NCI-H82 (cell line): ENCODE results near the gene EIF2S2.

Experiments used
- DNase-seq: peaks from one replicate; lab custom pipeline; 2025; lab: John Stamatoyannopoulos, UW

EIF2S2 gene

DNA sequence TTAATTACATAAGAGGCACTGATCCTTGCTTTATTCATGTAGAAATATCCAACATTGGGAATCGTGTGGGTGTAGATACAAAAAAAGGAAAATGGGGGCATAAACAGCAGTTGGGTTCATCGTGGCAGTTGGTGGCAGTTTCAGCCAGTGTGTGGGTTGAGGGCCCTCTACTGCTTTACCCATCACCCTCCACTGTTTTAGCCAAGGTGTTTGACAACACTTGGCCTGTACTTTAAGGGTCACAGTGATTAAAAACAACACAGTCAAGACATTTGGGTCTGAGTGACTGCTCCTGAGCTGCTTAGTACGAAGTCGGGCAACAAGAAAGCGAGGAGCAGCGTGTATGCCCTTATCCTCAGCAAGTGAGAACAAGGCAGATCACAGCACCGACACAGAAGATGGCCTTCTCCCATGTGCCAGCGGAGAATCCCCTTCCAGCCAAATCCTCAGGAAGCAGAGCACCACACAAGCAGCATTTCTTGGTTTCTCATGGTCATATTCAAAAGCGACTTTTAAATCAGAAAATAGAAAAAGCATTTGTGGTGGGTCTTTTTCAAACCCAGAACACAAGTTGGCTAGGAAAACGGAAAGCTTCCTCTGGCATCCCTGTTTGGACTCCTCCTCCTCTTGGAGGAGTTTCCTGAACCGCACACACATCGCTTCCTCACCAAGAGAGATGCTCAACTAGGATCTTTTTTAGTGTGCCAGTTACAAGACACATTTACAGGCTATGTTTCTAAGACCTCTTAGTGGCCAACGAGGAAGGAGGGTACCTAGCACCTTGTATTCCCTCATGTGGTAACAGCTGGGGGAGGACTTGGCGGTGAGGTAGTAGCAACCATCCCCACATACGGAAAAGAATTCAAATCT lies 23.5 kb downstream of the EIF2S2 start:
- no peak for DNase-seq

DNA sequence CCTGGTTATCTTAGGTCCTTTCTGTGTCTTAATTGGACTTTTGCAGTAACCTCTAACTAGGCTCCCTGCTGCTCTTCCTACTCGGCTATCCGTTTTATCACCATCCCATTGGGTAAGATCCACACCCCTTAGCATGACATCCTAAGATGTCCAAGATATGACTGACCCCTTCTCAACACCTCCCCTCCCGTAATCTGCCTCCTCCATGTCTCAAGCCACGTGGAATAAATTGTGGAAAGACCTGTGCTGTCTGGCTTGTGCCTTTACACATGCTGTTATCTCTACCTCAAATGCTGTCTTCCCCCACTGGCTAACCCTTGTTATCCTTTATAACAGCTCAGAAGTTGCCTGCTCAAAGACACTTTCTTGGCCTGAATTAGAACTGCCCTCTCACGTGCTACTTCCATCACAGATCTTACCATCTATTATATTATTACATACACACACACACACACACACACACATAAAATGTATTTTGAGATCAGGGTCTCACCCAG lies 26.5 kb downstream of the EIF2S2 start:
- no peak for DNase-seq

DNA sequence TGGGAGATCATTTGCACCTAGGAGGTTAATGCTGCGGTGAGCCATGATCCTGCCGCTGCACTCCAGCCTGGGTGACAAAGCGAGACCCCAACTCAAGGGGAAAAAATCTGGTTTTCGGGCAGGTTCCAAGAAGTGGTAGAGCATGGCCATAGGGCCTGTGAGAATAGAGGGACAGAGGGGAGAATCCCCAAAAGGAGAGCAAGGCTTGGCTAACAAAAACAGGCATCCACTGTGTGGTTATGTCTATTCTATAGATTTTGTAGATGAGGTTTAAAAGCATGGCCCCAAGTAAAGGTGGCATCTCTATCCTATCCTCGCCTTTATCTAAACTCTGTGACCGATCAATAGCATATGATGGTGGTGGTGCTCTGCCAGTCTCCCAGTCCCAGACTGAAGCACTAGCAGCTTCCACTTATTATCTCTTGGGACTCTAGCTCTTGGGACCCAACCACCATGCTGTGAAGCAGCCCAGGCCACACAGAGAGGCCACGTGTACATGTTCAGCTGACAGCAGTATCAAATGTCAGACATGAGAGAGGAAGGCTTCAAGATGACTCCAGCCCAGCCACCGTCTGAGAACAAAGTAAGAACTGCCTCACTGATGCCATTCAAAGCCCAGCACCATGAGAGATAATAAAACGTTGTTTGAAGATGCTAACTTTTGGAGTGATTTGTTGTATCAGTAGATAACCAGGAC lies 27.7 kb downstream of the EIF2S2 start:
- peak; percentile 17 for DNase-seq

DNA sequence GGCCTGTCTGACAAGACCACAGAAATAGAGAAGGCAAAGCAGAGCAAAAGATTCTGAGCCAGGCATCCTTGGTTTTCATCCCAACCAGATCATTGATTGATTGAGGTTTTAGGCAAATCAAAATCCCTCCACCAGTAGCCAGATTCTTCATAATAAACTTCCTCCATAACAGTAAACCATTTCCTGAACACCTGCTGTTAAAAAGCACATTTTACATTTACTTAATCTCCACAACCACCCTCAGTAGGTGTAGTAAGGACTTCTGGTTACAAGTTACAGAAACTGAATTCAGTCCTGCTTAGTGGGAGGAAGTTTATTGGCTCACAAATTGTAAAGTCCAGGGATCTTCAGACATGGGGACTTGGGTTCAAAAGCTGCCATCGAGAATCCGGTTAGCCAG lies 28.3 kb downstream of the EIF2S2 start:
- DNase-seq: no peak

DNA sequence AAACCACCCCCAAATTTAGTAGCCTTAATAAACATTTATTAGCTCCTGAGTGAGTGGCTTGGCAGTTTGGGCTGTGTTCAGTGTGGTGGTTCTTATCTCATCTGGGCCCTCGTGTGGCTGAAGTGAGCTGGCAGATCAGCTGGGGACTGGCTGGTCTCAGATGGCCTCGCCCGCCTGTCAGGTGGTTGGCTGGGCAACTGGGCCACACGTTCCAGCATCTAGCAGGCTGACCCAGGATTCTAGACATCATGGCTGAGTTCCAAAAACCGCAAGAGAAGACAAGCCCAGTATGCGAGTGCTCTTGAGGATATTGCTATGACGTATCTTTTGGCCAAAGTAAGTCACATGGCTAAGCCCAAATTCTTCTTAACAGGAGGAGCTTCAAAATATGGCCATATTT lies 28.9 kb downstream of the EIF2S2 start:
- no peak for DNase-seq

DNA sequence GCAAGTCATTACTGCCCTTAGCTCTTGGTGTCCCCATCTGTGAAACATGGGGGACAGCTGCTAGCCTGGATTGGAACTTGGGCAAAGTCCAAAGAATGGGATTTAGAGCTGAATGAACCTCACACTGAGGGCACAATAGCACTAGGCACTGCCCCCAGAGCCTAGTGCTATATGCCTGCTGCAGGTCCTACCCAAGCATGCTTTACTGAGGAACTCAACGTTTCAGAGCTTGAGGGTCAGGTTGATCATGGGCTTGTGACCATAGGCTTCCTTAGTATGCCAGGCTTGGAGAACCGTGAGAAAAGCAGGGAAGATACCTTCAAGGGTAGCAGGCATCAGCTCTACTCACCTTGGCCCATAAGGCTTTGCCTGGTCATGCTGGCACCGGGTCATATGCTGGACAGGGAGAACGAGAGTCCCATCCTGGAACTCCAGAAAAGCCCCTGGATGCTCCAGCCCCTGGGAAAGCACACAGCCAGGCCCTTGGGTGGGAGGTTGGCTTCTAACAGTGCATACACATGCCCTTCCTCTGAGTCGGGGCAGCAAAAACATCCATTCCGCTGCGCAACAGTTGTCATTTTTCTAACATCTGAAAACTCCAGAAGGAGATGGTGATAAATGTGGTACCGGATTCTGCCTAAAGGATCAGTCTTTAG lies 29.7 kb downstream of the EIF2S2 start:
- DNase-seq: no peak

DNA sequence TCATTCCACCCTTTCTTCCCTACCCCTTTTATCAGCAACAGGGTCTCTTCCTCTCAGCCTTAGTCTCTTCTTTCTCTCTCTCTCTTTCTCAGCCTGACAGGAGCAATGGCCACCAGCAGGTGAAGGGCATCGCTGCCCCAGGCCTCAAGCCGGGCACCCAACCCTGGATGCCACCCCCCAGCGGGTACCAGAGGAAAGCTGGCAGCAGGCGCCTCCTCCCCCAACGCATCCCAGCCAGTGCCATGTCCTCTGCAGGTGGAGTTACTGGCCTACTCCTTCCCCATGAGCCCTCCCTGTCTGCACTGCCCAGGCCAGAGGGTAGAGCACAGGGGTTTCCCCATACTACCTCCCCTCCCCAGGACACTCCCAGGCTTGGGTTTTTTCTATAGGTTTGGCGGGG lies 32.2 kb downstream of the EIF2S2 start:
- no peak for DNase-seq

DNA sequence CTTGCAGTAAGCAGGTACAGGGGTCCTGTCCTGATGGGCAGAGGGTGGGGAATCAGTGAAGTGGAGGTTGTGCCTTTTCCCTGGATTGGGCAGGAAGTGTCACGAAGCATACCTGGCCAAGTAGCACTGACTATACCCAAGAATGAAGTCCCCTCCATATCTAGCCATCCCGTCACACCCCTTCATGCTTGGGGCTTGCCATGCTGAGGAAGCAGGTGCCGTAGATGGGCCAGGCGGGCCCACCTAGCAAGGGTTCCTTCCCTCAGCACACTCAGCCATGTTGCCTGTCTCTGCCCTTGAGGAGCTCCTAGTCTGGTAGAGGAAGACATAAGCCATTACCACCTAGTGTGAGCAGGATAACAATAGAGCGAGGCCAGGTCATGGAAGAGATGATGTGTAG lies 33.5 kb downstream of the EIF2S2 start:
- DNase-seq: no peak

DNA sequence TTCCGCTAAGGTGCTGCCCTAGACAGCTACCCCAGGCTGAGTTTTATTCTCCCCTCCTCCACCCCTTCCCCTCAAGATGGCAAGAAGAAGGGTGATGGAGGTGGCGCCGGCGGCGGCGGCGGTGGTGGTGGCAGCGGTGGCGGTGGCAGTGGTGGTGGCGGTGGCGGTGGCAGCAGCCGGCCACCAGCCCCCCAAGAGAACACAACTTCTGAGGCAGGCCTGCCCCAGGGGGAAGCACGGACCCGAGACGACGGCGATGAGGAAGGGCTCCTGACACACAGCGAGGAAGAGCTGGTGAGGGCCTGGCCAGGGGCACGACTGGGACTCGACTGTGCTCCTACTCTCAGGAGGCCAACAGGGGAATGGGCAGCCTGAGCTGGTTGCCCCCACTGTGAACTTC lies 35.1 kb downstream of the EIF2S2 start:
- DNase-seq: no peak

DNA sequence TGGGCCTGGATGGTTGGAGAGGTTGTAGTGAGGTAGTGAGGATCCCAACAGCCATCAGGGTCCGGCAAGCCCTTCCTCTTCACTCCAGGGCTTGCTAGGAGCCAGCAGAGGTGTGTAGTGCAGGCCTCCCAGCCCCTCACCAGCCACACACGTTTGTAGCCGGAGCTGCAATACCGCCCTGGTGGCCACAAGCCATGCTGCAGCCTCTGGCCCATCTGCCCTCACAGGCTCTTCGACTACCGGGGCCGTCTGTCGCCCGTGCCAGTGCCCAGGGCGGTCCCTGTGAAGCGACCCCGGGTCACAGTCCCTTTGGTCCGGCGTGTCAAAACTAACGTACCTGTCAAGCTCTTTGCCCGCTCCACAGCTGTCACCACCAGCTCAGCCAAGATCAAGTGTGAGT lies 36.4 kb downstream of the EIF2S2 start:
- DNase-seq: peak; percentile 26

DNA sequence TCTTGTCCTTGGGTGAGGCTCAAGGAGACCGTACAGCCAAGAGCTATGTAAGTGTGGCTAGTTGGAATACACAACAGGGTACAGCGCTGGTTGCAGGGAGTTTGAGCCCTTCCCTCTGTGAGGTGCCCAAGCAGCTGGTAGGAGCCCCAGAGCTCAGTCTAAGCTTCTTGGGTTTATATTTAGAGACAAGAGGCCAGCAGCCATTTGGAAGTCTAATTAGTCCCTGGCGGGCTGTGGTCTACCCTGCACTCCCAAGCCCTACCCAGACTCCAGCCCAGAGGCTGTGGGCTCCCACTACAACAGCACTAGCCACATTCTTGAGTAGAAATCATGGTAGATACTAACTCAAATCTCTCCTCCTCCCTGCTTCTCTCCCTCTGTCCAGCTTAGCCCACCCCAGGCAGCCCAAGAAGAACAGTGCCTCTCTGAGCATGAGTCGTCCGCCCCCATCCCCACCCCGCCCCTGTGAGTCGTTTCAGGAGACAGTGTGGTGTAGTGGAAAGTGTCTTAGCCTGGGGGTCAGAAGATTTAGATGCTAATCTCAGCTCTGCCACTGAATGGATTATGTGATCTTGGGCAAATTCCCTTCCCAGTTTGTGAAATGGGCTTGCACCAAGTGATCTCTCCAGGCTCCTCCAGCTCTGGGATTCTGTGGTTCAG lies 37.8 kb downstream of the EIF2S2 start:
- DNase-seq: peak; percentile 77

DNA sequence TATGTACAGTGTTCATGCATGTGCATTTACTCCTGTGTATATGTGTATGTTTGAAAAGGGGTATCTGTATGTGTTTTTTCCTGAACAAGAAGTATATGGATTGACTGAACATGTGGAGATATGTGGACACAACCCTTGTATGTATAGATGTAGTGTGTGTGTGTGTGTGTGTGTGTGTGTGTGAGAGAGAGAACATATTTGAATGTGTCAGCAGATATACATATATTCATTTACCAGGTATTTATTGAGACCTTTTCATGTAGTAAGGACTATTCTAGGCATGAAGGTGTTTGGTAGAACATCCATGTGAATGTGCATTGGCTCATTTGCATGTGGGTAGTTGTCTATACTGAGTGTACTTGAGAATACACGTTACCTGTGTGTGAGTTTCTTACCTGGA lies 39.3 kb downstream of the EIF2S2 start:
- no peak for DNase-seq

DNA sequence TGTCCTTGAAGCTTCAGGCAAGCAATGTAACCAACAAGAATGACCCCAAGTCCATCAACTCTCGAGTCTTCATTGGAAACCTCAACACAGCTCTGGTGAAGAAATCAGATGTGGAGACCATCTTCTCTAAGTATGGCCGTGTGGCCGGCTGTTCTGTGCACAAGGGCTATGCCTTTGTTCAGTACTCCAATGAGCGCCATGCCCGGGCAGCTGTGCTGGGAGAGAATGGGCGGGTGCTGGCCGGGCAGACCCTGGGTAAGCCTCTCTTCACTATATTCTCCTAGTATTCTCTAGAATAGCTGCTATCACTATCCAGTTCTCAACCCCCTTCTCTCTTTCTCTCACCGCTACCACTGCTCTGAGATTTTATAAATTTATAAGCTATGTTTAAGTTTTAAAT lies 40.0 kb downstream of the EIF2S2 start:
- no peak for DNase-seq

DNA sequence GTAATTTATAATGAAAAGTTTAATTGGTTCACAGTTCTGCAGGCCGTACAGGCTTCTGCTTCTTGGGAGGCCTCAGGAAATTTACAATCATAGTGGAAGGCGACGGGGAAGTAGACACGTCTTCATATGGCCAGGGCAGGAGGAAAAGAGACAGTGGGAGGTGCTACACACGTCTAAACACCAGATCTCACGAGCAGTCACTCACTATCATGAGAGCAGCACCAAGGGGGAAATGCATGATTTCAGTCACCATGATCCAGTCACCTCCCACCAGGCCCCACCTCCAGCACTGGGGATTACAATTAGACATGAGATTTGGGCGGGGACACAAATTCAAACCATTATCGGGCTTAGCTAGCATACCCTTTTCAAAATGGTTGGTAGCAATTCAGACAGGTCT lies 41.2 kb downstream of the EIF2S2 start:
- no peak for DNase-seq

DNA sequence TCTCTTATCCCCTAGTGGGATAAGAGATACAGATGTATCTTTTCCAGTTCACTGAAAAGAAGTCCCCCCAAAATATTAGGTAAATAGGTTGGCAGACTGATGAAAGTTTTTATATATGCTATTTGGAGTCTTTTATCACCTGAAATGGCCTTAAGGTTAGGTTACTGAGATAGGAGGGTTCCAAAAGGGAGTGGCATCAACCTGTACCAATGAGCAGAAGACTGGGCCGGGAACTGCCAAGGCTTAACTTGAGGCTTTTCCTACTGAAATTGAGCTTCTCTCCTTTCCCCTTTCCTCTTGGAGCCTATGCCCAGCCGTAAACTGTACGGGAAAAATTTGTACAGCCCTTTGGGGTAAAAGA lies 42.0 kb downstream of the EIF2S2 start:
- DNase-seq: no peak

DNA sequence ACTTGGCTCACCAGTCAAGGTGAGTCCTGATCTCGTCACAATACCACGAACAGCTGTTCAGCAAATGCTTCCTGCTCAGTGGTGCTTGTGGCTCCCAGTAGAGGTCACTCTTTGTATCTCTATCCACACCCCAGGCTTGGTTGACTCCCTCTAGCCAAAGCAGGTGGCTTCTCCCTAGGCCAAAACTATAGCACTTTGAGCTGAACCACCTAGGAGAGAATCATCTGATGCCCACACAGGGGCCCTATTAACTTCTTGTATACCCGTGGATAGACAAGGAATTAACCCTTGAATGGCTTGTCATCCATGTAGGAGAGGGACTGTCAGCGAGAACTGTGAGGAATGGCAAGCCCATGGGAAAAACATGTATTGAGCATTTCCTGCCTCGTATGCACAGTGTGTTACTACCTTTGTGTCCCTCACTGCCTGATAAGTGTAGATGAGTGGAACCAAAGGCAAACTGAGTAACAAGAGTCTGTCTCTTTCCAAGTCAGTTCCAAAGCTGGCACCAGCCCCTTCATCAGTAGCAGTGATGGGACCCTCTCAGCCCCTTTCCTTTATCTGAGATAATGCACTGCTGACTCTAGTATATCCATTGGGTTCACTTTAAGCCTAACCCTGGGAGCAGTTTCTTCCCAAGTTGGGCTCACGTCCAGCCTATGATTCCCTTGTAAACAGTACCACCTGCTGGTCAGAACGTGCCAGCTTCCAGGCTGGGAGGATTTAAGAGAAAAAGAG lies 42.5 kb downstream of the EIF2S2 start:
- peak; percentile 90 for DNase-seq

DNA sequence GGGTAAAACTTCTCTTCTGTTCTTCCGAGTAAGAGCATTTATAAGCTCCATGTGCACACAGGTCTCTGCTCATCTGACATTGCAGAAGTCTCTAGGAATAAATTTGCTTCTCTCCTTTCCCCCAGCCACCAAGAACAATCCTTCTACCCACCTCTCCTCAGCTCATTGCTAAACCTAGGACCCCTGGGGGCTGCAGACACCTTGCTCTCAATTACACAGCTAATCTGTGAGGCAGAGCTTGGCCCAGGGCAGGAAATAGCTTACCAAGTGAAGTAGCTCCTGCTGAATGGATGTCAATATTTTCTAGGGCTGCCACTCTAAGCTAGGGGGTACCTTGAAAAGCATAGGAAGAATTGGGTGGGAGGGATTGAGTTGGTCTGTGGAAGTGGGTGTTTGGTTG lies 44.0 kb downstream of the EIF2S2 start:
- DNase-seq: no peak

DNA sequence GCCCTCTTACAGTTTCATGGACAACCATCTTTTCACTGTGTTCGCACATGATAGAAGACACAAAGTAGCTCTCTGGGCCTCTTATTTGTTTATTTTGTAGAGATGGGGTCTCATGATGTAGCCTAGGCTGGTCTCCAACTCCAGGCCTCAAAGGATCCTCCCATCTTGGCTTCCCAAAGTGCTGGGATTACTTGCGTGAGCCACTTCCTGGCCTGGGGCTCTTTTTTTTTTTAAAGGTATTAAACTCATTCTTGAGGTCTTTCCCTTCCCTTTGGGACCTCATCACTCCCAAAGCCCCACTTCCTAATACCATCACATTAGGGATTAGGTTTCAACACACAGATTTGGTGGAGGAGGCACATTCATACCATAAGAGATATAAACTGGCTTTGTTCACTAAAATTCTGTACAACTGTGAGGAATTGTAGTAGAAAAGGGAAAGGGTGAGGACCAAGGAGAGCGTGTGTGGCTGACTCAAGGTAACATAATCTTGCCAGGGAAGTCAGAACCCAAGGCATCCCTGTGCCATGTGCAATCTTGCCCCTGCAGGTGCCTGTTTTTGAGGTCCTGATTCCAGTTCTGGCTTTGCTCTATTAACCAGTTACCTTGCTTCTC lies 45.5 kb downstream of the EIF2S2 start:
- peak; percentile 56 for DNase-seq

DNA sequence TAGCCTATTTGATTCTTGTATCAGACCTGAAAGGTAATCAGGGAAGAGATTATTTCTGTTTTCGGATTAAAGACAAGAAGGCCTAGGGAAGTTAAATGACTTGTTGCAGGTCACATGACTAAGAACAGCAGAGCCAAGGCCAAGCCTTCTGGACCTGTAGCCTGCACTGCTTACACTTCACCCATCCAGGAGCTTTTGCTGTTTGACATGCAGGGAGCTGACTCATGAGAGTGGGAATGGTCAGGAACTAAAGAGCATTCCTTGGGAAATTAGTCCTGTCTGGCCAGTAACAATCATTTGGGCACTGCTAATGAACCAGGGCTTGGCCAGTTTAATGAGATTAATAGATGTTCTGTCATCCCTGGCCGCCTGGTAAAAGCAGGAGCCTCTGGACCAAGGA lies 46.8 kb downstream of the EIF2S2 start:
- DNase-seq: peak; percentile 59

DNA sequence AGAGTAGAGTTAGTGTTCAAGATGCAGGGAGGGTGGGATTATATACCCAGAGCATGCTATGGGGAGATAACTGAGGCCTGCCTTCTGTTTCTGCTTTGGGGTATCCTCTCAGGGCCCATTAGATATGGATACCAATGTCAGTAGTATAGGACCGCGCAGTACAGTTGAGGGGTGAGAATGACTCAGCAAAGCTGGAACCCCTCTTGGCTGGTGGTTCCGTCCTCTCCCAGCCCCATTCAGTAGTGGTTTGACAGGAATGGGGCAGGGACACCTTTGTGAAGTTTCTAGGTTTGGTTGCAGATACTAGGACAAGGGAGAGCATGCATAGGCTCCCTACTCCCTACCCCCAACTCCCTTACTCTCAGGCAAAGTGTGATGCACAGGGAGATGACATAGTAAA lies 47.8 kb downstream of the EIF2S2 start:
- DNase-seq: no peak
